Immature natural killer cell (primary cell): ENCODE results near the gene GRIN2A. TPM values are rescaled to one million over a fixed set of nuclear protein-coding genes. Genes with fewer than 3 reads are reported as not detected.

Experiments used
- DNase-seq, 3 donors: peaks; one replicate each; pipeline ENCODE4 v3.0.0; 2022; ENCODE audit warnings: mixed read lengths in 1 of 3
- H3K27ac Mint-ChIP-seq, 6 donors: one replicate each; pipeline ENCODE4 v1.8.0; 2020; ENCODE audit warnings: mixed read lengths in 6 of 6, mild to moderate bottlenecking in 5 of 6, inconsistent platforms in 4 of 6, moderate library complexity in 3 of 6
- H3K27me3 Mint-ChIP-seq, 3 donors: one replicate each; pipeline ENCODE4 v1.8.0; 2020 to 2021; ENCODE audit warnings: low read depth in 3 of 3, mild to moderate bottlenecking in 3 of 3, mixed read lengths in 3 of 3, moderate library complexity in 3 of 3, inconsistent platforms in 1 of 3
- H3K36me3 Mint-ChIP-seq, 3 donors: one replicate each; pipeline ENCODE4 v1.8.0; 2020; ENCODE audit warnings: mixed read lengths in 3 of 3, inconsistent platforms in 2 of 3, mild to moderate bottlenecking in 2 of 3
- H3K4me1 Mint-ChIP-seq, 2 donors: one replicate each; pipeline ENCODE4 v1.8.0; 2020; ENCODE audit warnings: inconsistent platforms in 2 of 2, mild to moderate bottlenecking in 2 of 2, mixed read lengths in 2 of 2, moderate library complexity in 1 of 2
- H3K4me3 Mint-ChIP-seq, 5 donors: one replicate each; pipeline ENCODE4 v1.8.0; 2020; ENCODE audit warnings: mild to moderate bottlenecking in 5 of 5, mixed read lengths in 5 of 5, inconsistent platforms in 3 of 5, moderate library complexity in 3 of 5
- H3K9me3 Mint-ChIP-seq, 6 donors: one replicate each; pipeline ENCODE4 v1.8.0; 2020; ENCODE audit warnings: mild to moderate bottlenecking in 6 of 6, mixed read lengths in 6 of 6, inconsistent platforms in 4 of 6, moderate library complexity in 3 of 6
- polyA plus RNA-seq, 3 donors: library from polyadenylated mRNA; unstranded; fragments of 300-500 nt; fragmentation: Illumina TruSeq; gene quantifications; one replicate each; pipeline ENCODE4 v1.2.3, GENCODE V29; 2021

Gene GRIN2A
- polyA plus RNA-seq, 3 donors from 2014 or later, result not detected

GRCh38 chr16:10111156-10111761 lies 71.0 kb downstream of the GRIN2A start:
- no peaks in the 10 kb centered on the region for H3K4me1 Mint-ChIP-seq

GRCh38 chr16:10110552-10110951 lies 71.7 kb downstream of the GRIN2A start:
- no peak overlapping the region for H3K27ac Mint-ChIP-seq
- H3K4me1 Mint-ChIP-seq, result no peaks in the 10 kb centered on the region
- DNase-seq, result no peak
- H3K27me3 Mint-ChIP-seq, result peaks cover 2 to 3% (median 2%) of the 10 kb centered on the region in 3 donors
- no peaks in the 10 kb centered on the region for H3K36me3 Mint-ChIP-seq
- H3K4me3 Mint-ChIP-seq, result no peak overlapping the region
- peaks cover 0 to 2% (median 0%) of the 10 kb centered on the region in 6 donors for H3K9me3 Mint-ChIP-seq

More at GRCh38 chr16:10111156-10111761, 71.0 kb downstream of the GRIN2A start:
- H3K27me3 Mint-ChIP-seq, result peaks cover 2 to 3% (median 2%) of the 10 kb centered on the region in 3 donors
- H3K9me3 Mint-ChIP-seq, result peaks cover 0 to 2% (median 0%) of the 10 kb centered on the region in 6 donors
- no peak for DNase-seq
- H3K4me3 Mint-ChIP-seq, result no peak overlapping the region
- no peaks in the 10 kb centered on the region for H3K36me3 Mint-ChIP-seq
- no peak overlapping the region for H3K27ac Mint-ChIP-seq

- no peak for DNase-seq
- peaks cover 0 to 4% (median 0%) of the 10 kb centered on the region in 6 donors for H3K9me3 Mint-ChIP-seq
- H3K27ac Mint-ChIP-seq, result no peak overlapping the region
- no peak overlapping the region for H3K4me3 Mint-ChIP-seq
- no peaks in the 10 kb centered on the region for H3K4me1 Mint-ChIP-seq
- peaks cover 3 to 5% (median 4%) of the 10 kb centered on the region in 3 donors for H3K27me3 Mint-ChIP-seq
- H3K36me3 Mint-ChIP-seq, result no peaks in the 10 kb centered on the region
Observed at GRCh38 chr16:10107081-10107480, 75.1 kb downstream of the GRIN2A start.

GRCh38 chr16:10103700-10104099 lies 78.5 kb downstream of the GRIN2A start:
- no peak for DNase-seq
- Mint-ChIP-seq H3K4me3 (no peak overlapping the region), H3K4me1 (no peaks in the 10 kb centered on the region), H3K27ac (no peak overlapping the region), H3K27me3 (peaks cover 0 to 6% (median 5%) of the 10 kb centered on the region in 3 donors), H3K9me3 (peaks cover 0 to 5% (median 0%) of the 10 kb centered on the region in 6 donors), H3K36me3 (no peaks in the 10 kb centered on the region)

- H3K27ac Mint-ChIP-seq, result no peak overlapping the region
- DNase-seq, result no peak
- no peaks in the 10 kb centered on the region for H3K36me3 Mint-ChIP-seq
- no peak overlapping the region for H3K4me3 Mint-ChIP-seq
- peaks cover 0 to 5% (median 0%) of the 10 kb centered on the region in 6 donors for H3K9me3 Mint-ChIP-seq
- H3K27me3 Mint-ChIP-seq, result peaks cover 0 to 6% (median 5%) of the 10 kb centered on the region in 3 donors
- no peaks in the 10 kb centered on the region for H3K4me1 Mint-ChIP-seq
Observed at GRCh38 chr16:10103118-10103517, 79.1 kb downstream of the GRIN2A start.

- peaks cover 0 to 6% (median 3%) of the 10 kb centered on the region in 3 donors for H3K27me3 Mint-ChIP-seq
- no peak overlapping the region for H3K27ac Mint-ChIP-seq
- H3K4me1 Mint-ChIP-seq, result no peaks in the 10 kb centered on the region
- H3K9me3 Mint-ChIP-seq, result peaks cover 0 to 6% (median 0%) of the 10 kb centered on the region in 6 donors
- DNase-seq, result no peak
- H3K4me3 Mint-ChIP-seq, result no peak overlapping the region
- no peaks in the 10 kb centered on the region for H3K36me3 Mint-ChIP-seq
Observed at GRCh38 chr16:10100829-10101228, 81.4 kb downstream of the GRIN2A start.

- Mint-ChIP-seq H3K27ac (no peak overlapping the region), H3K36me3 (no peaks in the 10 kb centered on the region), H3K27me3 (peaks cover 0 to 6% (median 3%) of the 10 kb centered on the region in 3 donors), H3K4me1 (no peaks in the 10 kb centered on the region), H3K4me3 (no peak overlapping the region), H3K9me3 (peaks cover 0 to 6% (median 0%) of the 10 kb centered on the region in 6 donors)
- DNase-seq, result no peak
Observed at GRCh38 chr16:10098991-10099390, 83.2 kb downstream of the GRIN2A start.

GRCh38 chr16:10097271-10097670 lies 85.0 kb downstream of the GRIN2A start:
- H3K4me3 Mint-ChIP-seq, result no peak overlapping the region
- no peaks in the 10 kb centered on the region for H3K4me1 Mint-ChIP-seq
- no peak overlapping the region for H3K27ac Mint-ChIP-seq
- H3K9me3 Mint-ChIP-seq, result peaks cover 0 to 5% (median 0%) of the 10 kb centered on the region in 6 donors
- H3K36me3 Mint-ChIP-seq, result no peaks in the 10 kb centered on the region
- no peak for DNase-seq
- peaks cover 0 to 4% (median 0%) of the 10 kb centered on the region in 3 donors for H3K27me3 Mint-ChIP-seq

- Mint-ChIP-seq H3K27ac (no peak overlapping the region), H3K4me3 (no peak overlapping the region), H3K9me3 (peaks cover 0 to 2% (median 0%) of the 10 kb centered on the region in 6 donors), H3K4me1 (no peaks in the 10 kb centered on the region), H3K36me3 (no peaks in the 10 kb centered on the region), H3K27me3 (peaks cover 2 to 6% (median 2%) of the 10 kb centered on the region in 3 donors)
- DNase-seq, result no peak
Observed at GRCh38 chr16:10093576-10093975, 88.7 kb downstream of the GRIN2A start.

GRCh38 chr16:10090816-10091215 lies 91.4 kb downstream of the GRIN2A start:
- no peak for DNase-seq
- no peak overlapping the region for H3K27ac Mint-ChIP-seq
- H3K36me3 Mint-ChIP-seq, result no peaks in the 10 kb centered on the region
- no peak overlapping the region for H3K4me3 Mint-ChIP-seq
- H3K9me3 Mint-ChIP-seq, result no peaks in the 10 kb centered on the region
- H3K4me1 Mint-ChIP-seq, result no peaks in the 10 kb centered on the region
- peaks cover 2 to 6% (median 2%) of the 10 kb centered on the region in 3 donors for H3K27me3 Mint-ChIP-seq

- no peak overlapping the region for H3K27ac Mint-ChIP-seq
- no peak for DNase-seq
- no peaks in the 10 kb centered on the region for H3K36me3 Mint-ChIP-seq
- H3K9me3 Mint-ChIP-seq, result no peaks in the 10 kb centered on the region
- peaks cover 0 to 7% (median 5%) of the 10 kb centered on the region in 3 donors for H3K27me3 Mint-ChIP-seq
- no peaks in the 10 kb centered on the region for H3K4me1 Mint-ChIP-seq
- H3K4me3 Mint-ChIP-seq, result no peak overlapping the region
Observed at GRCh38 chr16:10088380-10088793, 93.8 kb downstream of the GRIN2A start.

GRCh38 chr16:10087151-10087550 lies 95.1 kb downstream of the GRIN2A start:
- no peaks in the 10 kb centered on the region for H3K4me1 Mint-ChIP-seq
- H3K27ac Mint-ChIP-seq, result no peak overlapping the region
- no peak overlapping the region for H3K4me3 Mint-ChIP-seq
- DNase-seq, result no peak
- no peaks in the 10 kb centered on the region for H3K36me3 Mint-ChIP-seq
- no peaks in the 10 kb centered on the region for H3K9me3 Mint-ChIP-seq
- peaks cover 0 to 7% (median 5%) of the 10 kb centered on the region in 3 donors for H3K27me3 Mint-ChIP-seq

- H3K9me3 Mint-ChIP-seq, result no peaks in the 10 kb centered on the region
- H3K27me3 Mint-ChIP-seq, result peaks cover 0 to 7% (median 5%) of the 10 kb centered on the region in 3 donors
- H3K4me1 Mint-ChIP-seq, result no peaks in the 10 kb centered on the region
- H3K4me3 Mint-ChIP-seq, result no peak overlapping the region
- no peak overlapping the region for H3K27ac Mint-ChIP-seq
- DNase-seq, result no peak
- no peaks in the 10 kb centered on the region for H3K36me3 Mint-ChIP-seq
Observed at GRCh38 chr16:10086620-10087019, 95.6 kb downstream of the GRIN2A start.

GRCh38 chr16:10085078-10085798 lies 97.0 kb downstream of the GRIN2A start:
- Mint-ChIP-seq H3K27me3 (peaks cover 0 to 8% (median 4%) of the 10 kb centered on the region in 3 donors), H3K27ac (no peak overlapping the region), H3K9me3 (no peaks in the 10 kb centered on the region), H3K4me1 (no peaks in the 10 kb centered on the region), H3K36me3 (no peaks in the 10 kb centered on the region), H3K4me3 (no peak overlapping the region)
- no peak for DNase-seq
